Smooth muscle cell (in vitro differentiated cells): ENCODE data around the gene LRRC36. TPM values are rescaled to one million over a fixed set of nuclear protein-coding genes. Genes with fewer than 3 reads are reported as not detected.
A peak's percentile ranks its signal among the peaks of the same experiment; 100 is the strongest.

ENCODE experiments used
- DNase-seq: peaks from one replicate; lab custom pipeline; 2025; ENCODE audit not compliant: unreplicated experiment; lab: John Stamatoyannopoulos, UW
- H2AFZ ChIP-seq: fragments of 200-600 bp; sonication (generic); 2 replicates; pipeline ENCODE4 v1.6.0; 2016; ENCODE audit warnings: antibody characterized with exemption, low read depth, mild to moderate bottlenecking
- H3F3A ChIP-seq: fragments of 200-600 bp; sonication (generic); 2 replicates; pipeline ENCODE4 v1.6.0; 2017; ENCODE audit warnings: antibody characterized with exemption, low read depth
- H3K27ac ChIP-seq: fragments of 200-600 bp; sonication (generic); 2 replicates; pipeline ENCODE4 v1.5.1; 2016; ENCODE audit warnings: low read depth, mild to moderate bottlenecking
- H3K27me3 ChIP-seq: fragments of 200-600 bp; sonication (generic); 2 replicates; pipeline ENCODE4 v1.6.1; 2016; ENCODE audit warnings: low read depth, mild to moderate bottlenecking
- H3K36me3 ChIP-seq: fragments of 200-600 bp; sonication (generic); 2 replicates; pipeline ENCODE4 v1.5.1; 2016; ENCODE audit warnings: low read depth
- H3K4me1 ChIP-seq: fragments of 200-600 bp; sonication (generic); 2 replicates; pipeline ENCODE4 v1.5.1; 2016; ENCODE audit warnings: low read depth
- H3K4me2 ChIP-seq: fragments of 200-600 bp; sonication (generic); 2 replicates; pipeline ENCODE4 v1.6.0; 2016; ENCODE audit warnings: mild to moderate bottlenecking
- H3K4me3 ChIP-seq: fragments of 200-600 bp; sonication (generic); 2 replicates; pipeline ENCODE4 v1.5.1; 2016; ENCODE audit warnings: mild to moderate bottlenecking
- H3K79me2 ChIP-seq: fragments of 200-600 bp; sonication (generic); 2 replicates; pipeline ENCODE4 v1.6.0; 2016; ENCODE audit warnings: low read depth, mild to moderate bottlenecking
- H3K9ac ChIP-seq: fragments of 200-600 bp; sonication (generic); 2 replicates; pipeline ENCODE4 v1.6.0; 2016; ENCODE audit warnings: low read depth
- H3K9me3 ChIP-seq: fragments of 200-600 bp; sonication (generic); replicated peaks from 2 replicates; pipeline ENCODE4 v1.5.1; 2016; ENCODE audit warnings: low read depth
- H4K20me1 ChIP-seq: fragments of 200-600 bp; sonication (generic); 2 replicates; pipeline ENCODE4 v1.6.0; 2016; ENCODE audit warnings: low read depth
- CTCF ChIP-seq: fragments of 200-600 bp; sonication (generic); IDR thresholded peaks from 2 replicates; pipeline ENCODE4 v1.5.1; 2017; ENCODE audit warnings: borderline replicate concordance, mild to moderate bottlenecking, antibody characterized with exemption; ENCODE audit not compliant: insufficient read depth, poor library complexity, severe bottlenecking
- WGBS: methylation state at CpG from one replicate; pipeline ENCODE4 v1.1.7; 2016; ENCODE audit warnings: low lambda C conversion rate; 5-methylcytosine and 5-hydroxymethylcytosine counted together
- polyA plus RNA-seq: library from polyadenylated mRNA; unstranded; fragments of >200 nt; fragmentation: Nextera tagmentation; extraction: Ambion mirVana; gene quantifications from 2 replicates; pipeline ENCODE4 v1.2.1, GENCODE V29; 2016
- total RNA-seq: library from RNA; depleted of rRNA; stranded (reverse); fragments of >200 nt; gene quantifications from 2 replicates; pipeline ENCODE4 v1.2.3, GENCODE V29; 2014

LRRC36 gene
- total and polyA plus RNA-seq, 2 experiments from 2014 or later = 0.24 TPM; not detected in 1

DNA sequence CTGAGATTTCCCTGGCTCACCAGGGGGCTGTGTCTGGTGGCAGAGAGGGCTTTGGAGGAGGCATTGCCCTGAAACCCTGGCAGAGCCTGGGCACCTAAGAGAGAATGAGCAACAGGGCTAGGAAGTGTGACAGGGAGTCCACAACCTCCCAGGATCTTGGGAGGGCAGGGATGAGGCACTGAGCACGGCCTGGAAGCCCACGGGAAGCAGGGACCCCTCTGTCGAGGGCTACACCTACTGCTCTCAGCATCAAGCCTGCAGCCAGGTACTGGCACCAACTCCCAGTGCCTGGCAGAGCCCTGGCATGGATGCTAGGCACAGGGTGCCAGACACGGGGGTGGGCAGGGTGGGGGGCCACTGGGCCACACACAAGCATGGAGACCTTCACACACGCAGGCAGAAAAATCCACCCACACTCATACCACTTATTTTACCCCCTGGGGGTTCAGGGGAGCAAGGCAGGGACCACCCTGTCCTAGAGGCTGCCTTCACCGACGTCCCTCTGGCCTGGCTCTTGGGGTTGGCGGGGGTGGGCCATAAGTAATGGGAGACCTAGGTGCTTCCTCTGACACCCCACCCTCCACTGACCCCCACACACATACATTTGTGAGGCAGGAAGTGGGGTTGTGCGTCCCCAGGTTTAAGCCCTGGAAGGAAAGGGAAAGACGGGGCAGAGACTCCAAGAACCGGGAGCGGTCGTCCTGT, 103.3 kb downstream of the LRRC36 start:
- no peaks in the 10 kb centered on the region for H4K20me1 ChIP-seq
- no peaks in the 10 kb centered on the region for H3K79me2 ChIP-seq
- H3F3A ChIP-seq = no peaks in the 10 kb centered on the region
- no peak overlapping the region for H3K27ac ChIP-seq
- TF ChIP-seq CTCF = no peak
- no peaks in the 10 kb centered on the region for H3K36me3 ChIP-seq
- H3K27me3 ChIP-seq = peaks cover 53% of the 10 kb centered on the region
- DNase-seq = no peak
- no peak overlapping the region for H3K9ac ChIP-seq
- WGBS = 46% methylated on average over 13 of the region's 13 CpGs
- peaks cover 12% of the 10 kb centered on the region for H3K4me1 ChIP-seq
- no peaks in the 10 kb centered on the region for H3K9me3 ChIP-seq
- H3K4me2 ChIP-seq = peak overlapping the region; percentile 83
- H3K4me3 ChIP-seq = peak overlapping the region; percentile 45
- H2AFZ ChIP-seq = no peak overlapping the region

- 2% methylated on average over 45 of the region's 53 CpGs for WGBS
- no peak overlapping the region for H3K27ac ChIP-seq
- no peaks in the 10 kb centered on the region for H3K9me3 ChIP-seq
- no peaks in the 10 kb centered on the region for H4K20me1 ChIP-seq
- DNase-seq = no peak
- H3F3A ChIP-seq = no peaks in the 10 kb centered on the region
- H2AFZ ChIP-seq = no peak overlapping the region
- H3K4me1 ChIP-seq = peaks cover 10% of the 10 kb centered on the region
- H3K27me3 ChIP-seq = peaks cover 50% of the 10 kb centered on the region
- H3K4me2 ChIP-seq = peak overlapping the region; percentile 83
- H3K36me3 ChIP-seq = no peaks in the 10 kb centered on the region
- peak overlapping the region; percentile 45 for H3K4me3 ChIP-seq
- H3K79me2 ChIP-seq = no peaks in the 10 kb centered on the region
- no peak for TF ChIP-seq CTCF
- no peak overlapping the region for H3K9ac ChIP-seq
Observed at GRCh38 chr16:67430504-67430976, 103.9 kb downstream of the LRRC36 start.

GRCh38 chr16:67430977-67431774, 104.6 kb downstream of the LRRC36 start, which contains the start of gene HSD11B2:
HSD11B2 (plus strand) TSS chr16:67431121; CDS start chr16:67431249, 128 bp downstream.
- no peak within 1 kb of the TSS for H3K27ac ChIP-seq
- no peaks in the 10 kb centered on the region for H3K36me3 ChIP-seq

More at GRCh38 chr16:67430977-67431774, 104.6 kb downstream of the LRRC36 start, which contains the start of gene HSD11B2:
- no peak within 1 kb of the TSS for H2AFZ ChIP-seq
- peak within 1 kb of the TSS; percentile 45 for H3K4me3 ChIP-seq
- H3K79me2 ChIP-seq = no peaks in the 10 kb centered on the region
- H3K4me2 ChIP-seq = peak within 1 kb of the TSS; percentile 83
- TF ChIP-seq CTCF = no peak
- H3K9me3 ChIP-seq = no peaks in the 10 kb centered on the region
- no peak within 1 kb of the TSS for H3K9ac ChIP-seq
- WGBS = 4% methylated on average over 46 of the region's 87 CpGs
- H3K27me3 ChIP-seq = peaks cover 43% of the 10 kb centered on the region
- no peaks in the 10 kb centered on the region for H3F3A ChIP-seq
- H3K4me1 ChIP-seq = peaks cover 10% of the 10 kb centered on the region
- H4K20me1 ChIP-seq = no peaks in the 10 kb centered on the region
- DNase-seq = peak; percentile 17
